GM18951 (cell line): ENCODE results near the gene NUP98.

Experiments used
- POLR2A ChIP-seq: IDR thresholded peaks from 4 replicates; pipeline ENCODE4 v1.6.1; 2011; ENCODE audit warnings: mild to moderate bottlenecking; ENCODE audit not compliant: insufficient read length, insufficient read depth; ENCODE audit errors: extremely low read depth
- in situ Hi-C: fragments of 300-500 bp; cut with MboI; formaldehyde crosslinking; loops from one replicate; pipeline ENCODE4 v1.12.0; 2022; ENCODE audit warnings: low sequenced_read_pairs, mixed read lengths, inconsistent platforms; ENCODE audit not compliant: unreplicated experiment

NUP98 gene

DNA sequence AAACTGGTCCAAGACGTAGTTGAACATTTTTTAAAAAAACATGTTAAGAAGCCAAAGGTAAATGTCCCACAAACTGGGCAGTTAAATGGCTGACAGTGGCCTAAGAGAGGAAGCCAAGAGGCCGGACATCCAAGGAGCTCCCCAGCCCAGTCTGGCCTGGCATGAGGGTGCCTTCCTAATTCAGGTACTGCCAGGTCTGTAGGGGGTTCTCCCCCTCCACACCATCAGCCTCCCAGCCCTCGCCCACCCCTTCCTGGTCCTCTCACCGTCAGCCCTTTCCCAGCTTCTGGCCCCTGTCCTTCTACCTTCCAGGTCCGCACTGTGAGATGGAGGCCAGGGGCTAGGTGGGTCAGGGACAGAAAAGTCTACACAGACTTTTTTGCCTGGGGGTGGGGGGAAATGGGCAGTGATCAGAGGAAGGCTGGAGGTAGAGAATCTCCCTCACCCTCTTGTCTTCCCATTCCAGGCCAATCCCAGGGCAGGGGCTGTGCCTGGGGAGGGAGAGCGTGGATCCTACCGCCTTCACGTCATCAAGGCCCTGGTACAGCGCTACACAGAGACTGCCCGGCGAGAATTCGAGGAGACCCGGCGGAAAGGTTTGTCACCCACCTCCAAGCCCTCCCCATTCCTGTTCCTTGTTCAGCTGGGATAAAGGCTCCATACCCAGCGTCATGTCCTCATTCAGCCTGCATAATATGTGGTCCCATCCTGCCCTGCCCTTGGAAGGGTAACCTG, 161.5 kb downstream of the NUP98 start:
- in situ Hi-C loops: no loop called here

GRCh38 chr11:3632070-3632660, 165.2 kb downstream of the NUP98 start:
- TF ChIP-seq POLR2A: no peak
- in situ Hi-C loops: no loop called here

More for the DNA sequence above, 161.5 kb downstream of the NUP98 start:
- no peak for TF ChIP-seq POLR2A

- in situ Hi-C loops: no loop called here
- TF ChIP-seq POLR2A: no peak
Observed at GRCh38 chr11:3631331-3631730, 166.0 kb downstream of the NUP98 start.

DNA sequence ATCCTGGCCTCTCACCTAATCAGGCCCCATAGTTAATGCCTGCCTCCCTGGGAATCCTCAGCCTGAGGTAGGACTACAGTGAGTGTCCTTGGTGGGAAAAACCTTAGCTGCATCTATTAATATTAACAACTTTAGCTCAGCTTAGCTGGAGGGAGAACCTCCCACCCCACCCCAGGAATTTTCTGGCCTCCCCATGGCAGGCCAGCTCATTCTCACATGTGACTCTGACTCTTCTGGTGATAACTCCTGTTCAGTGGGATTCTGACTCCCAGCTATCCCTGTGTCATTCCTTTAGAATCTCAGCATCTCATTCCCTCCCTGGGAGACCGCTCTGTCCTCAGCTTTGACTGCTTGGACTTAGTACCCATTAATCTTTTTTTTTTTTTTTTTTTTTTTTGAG, 170.1 kb downstream of the NUP98 start:
- in situ Hi-C loops: no loop called here
- TF ChIP-seq POLR2A: no peak

DNA sequence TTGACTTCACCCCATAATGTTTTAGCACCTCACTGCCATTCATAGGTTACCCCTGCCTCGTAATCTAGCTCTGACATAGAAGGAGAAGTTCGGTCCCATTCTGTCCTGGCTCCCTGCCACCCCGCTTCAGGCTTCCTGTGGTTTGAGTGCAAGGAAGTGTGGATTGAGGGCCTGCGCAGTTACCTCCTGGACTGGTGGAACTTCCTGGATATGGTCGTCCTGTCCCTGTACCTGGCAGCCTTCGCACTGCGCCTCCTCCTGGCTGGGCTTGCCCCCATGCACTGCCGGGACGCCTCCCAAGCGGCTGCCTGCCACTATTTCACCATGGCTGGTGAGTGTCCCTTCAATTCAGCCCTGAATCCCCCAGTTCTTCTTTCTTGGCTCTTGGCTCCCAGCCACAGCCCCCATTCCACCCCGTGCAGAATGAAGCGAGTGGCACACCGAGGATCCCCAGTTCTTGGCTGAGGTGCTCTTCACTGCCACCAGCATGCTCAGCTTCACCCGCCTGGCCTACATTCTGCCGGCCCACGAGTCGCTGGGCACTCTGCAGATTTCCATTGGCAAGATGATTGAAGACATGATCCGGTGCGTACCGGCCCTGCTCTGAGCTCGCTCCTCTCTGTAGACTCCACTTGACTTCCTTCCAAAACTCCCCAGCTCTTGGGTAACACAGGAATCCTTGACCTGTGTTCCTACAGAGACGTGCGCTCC, 170.9 kb downstream of the NUP98 start:
- no peak for TF ChIP-seq POLR2A
- in situ Hi-C loops: no loop called here
